22Rv1 (cell line): ENCODE results near the gene PKHD1.

Source experiments
- CTCF ChIP-seq: fragments of 450-650 bp; IDR thresholded peaks from 2 replicates; pipeline ENCODE4 v1.5.1; 2017; ENCODE audit warnings: mild to moderate bottlenecking
- ZFX ChIP-seq: fragments of 450-650 bp; IDR thresholded peaks from 2 replicates; pipeline ENCODE4 v1.6.1; 2017; ENCODE audit warnings: antibody characterized with exemption, borderline replicate concordance

- TF ChIP-seq CTCF (no peak), ZFX (no peak)
Measured at GRCh38 chr6:52115891-52116604, 28.6 kb upstream of the PKHD1 start.
